NCI-H345 treated with DMSO at 0.1 percent for 48 hours (cell line): ENCODE measurements around the gene TMSB15C.

Experiments
- DNase-seq: peaks from one replicate; lab custom pipeline; 2025; ENCODE audit not compliant: unreplicated experiment; lab: John Stamatoyannopoulos, UW

TMSB15C gene

GRCh38 chrX:104047171-104047570, 28.9 kb downstream of the TMSB15C start:
- DNase-seq: no peak

- DNase-seq: no peak
Observed at GRCh38 chrX:104045642-104046041, 30.4 kb downstream of the TMSB15C start.

- DNase-seq: no peak
Observed at GRCh38 chrX:104041003-104041402, 35.0 kb downstream of the TMSB15C start.

GRCh38 chrX:104039689-104040505, 36.1 kb downstream of the TMSB15C start, which contains the start of gene H2BW2:
H2BW2 (plus strand) TSS chrX:104039956; CDS start chrX:104039995, 39 bp downstream.
- no peak for DNase-seq
